Stimulated activated CD8-positive, alpha-beta memory T cell treated with anti-CD3 and anti-CD28 coated beads, Interleukin-7, amount 100 ng/mL, for 24 hours (primary cell): ENCODE results near the gene ELF4.
"Not testable (repeated sequence)": the region's sequence is repeated elsewhere in the genome, so short reads cannot be mapped to it uniquely, and the experiment has no call there.

Experiments
- DNase-seq: peaks from one replicate; pipeline ENCODE4 v3.0.0-alpha.2; 2020; ENCODE audit warnings: low read depth

ELF4 gene

GRCh38 chrX:130110379-130111219 is at the start of gene ELF4:
Gene ELF4, minus strand, starts transcription at chrX:130110497. Its CDS starts 29,167 bp downstream, at chrX:130081330.
- DNase-seq, result no peak

GRCh38 chrX:130159776-130160175 is 49.5 kb upstream of the ELF4 start:
- no peak for DNase-seq

- DNase-seq, result no peak
These were observed 48.0 kb upstream of the ELF4 start for GRCh38 chrX:130158311-130158710.

- DNase-seq, result no peak
These were observed 45.3 kb upstream of the ELF4 start for GRCh38 chrX:130155564-130155963.

GRCh38 chrX:130147631-130148030 is 37.3 kb upstream of the ELF4 start:
- DNase-seq, result no peak

- DNase-seq, result no peak
These were observed 34.8 kb upstream of the ELF4 start for GRCh38 chrX:130145123-130145522.

- DNase-seq, result no peak
These were observed 34.2 kb upstream of the ELF4 start for GRCh38 chrX:130144509-130144908.

- no peak for DNase-seq
These were observed 29.3 kb upstream of the ELF4 start for GRCh38 chrX:130139474-130140201.

- DNase-seq, result no peak
These were observed 26.7 kb upstream of the ELF4 start for GRCh38 chrX:130136961-130137360.

GRCh38 chrX:130136496-130136895 is 26.2 kb upstream of the ELF4 start:
- no peak for DNase-seq

- no peak for DNase-seq
These were observed 20.7 kb upstream of the ELF4 start for GRCh38 chrX:130130990-130131389.

GRCh38 chrX:130125091-130125874 is 15.0 kb upstream of the ELF4 start:
- no peak for DNase-seq

- DNase-seq, result no peak
These were observed 14.3 kb upstream of the ELF4 start for GRCh38 chrX:130124577-130124976.

GRCh38 chrX:130121505-130121800 is 11.2 kb upstream of the ELF4 start:
- no peak for DNase-seq

- DNase-seq, result no peak
These were observed 10.6 kb upstream of the ELF4 start for GRCh38 chrX:130120746-130121504.

- no peak for DNase-seq
These were observed 10.0 kb upstream of the ELF4 start for GRCh38 chrX:130120321-130120731.

- no peak for DNase-seq
These were observed 9.1 kb upstream of the ELF4 start for GRCh38 chrX:130119312-130119898.

GRCh38 chrX:130118441-130119311 is 8.4 kb upstream of the ELF4 start:
- DNase-seq, result no peak

GRCh38 chrX:130117166-130117565 is 6.9 kb upstream of the ELF4 start:
- DNase-seq, result no peak

- not testable (repeated sequence) for DNase-seq
These were observed 5.0 kb upstream of the ELF4 start for GRCh38 chrX:130115119-130115885.
